K562 (cell line): Measurements from ENCODE around the gene XRN2. TPM values are rescaled to one million over a fixed set of nuclear protein-coding genes. Genes with fewer than 3 reads are reported as not detected.

Source experiments
- ATAC-seq: fragments of 200-7000 bp; cut with Tn5 transposase; 3 replicates; pipeline ENCODE4 v1.9.1; 2020; ENCODE audit warnings: moderate library complexity
- BruUV-seq: library from RNA; stranded (reverse); fragments of 400-500 nt; replicated peaks from 2 replicates; lab custom pipeline; 2021; lab: Mats Ljungman, UMichigan
- CTCF ChIA-PET: fragments of 300-600 bp; formaldehyde crosslinking; extraction: SDS; loops from one replicate; lab custom pipeline; 2021; ENCODE audit warnings: low intra/inter-chr PET ratio; lab: Yijun Ruan, JAX
- POLR2A ChIA-PET: fragments of 300-600, 350-650 bp; sonication (Branson Sonifier 250); formaldehyde crosslinking; extraction: SDS; loops from one replicate; lab custom pipeline; 2021; ENCODE audit warnings: antibody characterized with exemption, inconsistent platforms; lab: Yijun Ruan, JAX
- DNase-seq, 4 experiments: peaks; one replicate each; pipeline versions ENCODE4 v3.0.0 to v3.0.0-alpha.2; 2011 to 2018; ENCODE audit warnings: low spot score in 3 of 4, mixed read lengths in 3 of 4; ENCODE audit errors: extremely low read depth in 1 of 4
- FAIRE-seq: peaks from 2 replicates; lab custom pipeline; 2011; peaks lifted over from hg19 to GRCh38; lab: Jason Lieb, UNC
- H2AFZ ChIP-seq: 2 replicates; pipeline ENCODE4 v1.6.0; 2011; ENCODE audit warnings: low read depth, low read length, control low read depth, inconsistent platforms
- H3K27ac ChIP-seq: fragments of 200-600 bp; 3 replicates; pipeline ENCODE4 v1.8.0; 2011; ENCODE audit warnings: low read depth, mild to moderate bottlenecking, control low read depth, inconsistent platforms, low read length, moderate library complexity, mixed read lengths; ENCODE audit errors: extremely low read depth
- H3K27me3 ChIP-seq, 2 experiments: fragments of 300-600 bp in 1 of 2; 2 replicates in 1 of 2; 3 replicates in 1 of 2; pipeline versions ENCODE4 v1.6.0 to v1.8.0; 2011; ENCODE audit warnings: inconsistent platforms in 2 of 2, low read length in 2 of 2, mild to moderate bottlenecking in 1 of 2, mixed read lengths in 1 of 2, moderate library complexity in 1 of 2; ENCODE audit not compliant: control insufficient read depth in 2 of 2, insufficient read depth in 2 of 2
- H3K36me3 ChIP-seq: fragments of 300-600 bp; 3 replicates; pipeline ENCODE4 v1.8.0; 2011; ENCODE audit warnings: mild to moderate bottlenecking, low read length, inconsistent platforms; ENCODE audit not compliant: control insufficient read depth, insufficient read depth
- H3K4me1 ChIP-seq, 2 experiments: fragments of 200-600 bp in 1 of 2; replicated peaks in 1 of 2; 2 replicates in 1 of 2; 3 replicates in 1 of 2; pipeline versions ENCODE4 v1.5.1 to v1.8.0; 2011; ENCODE audit warnings: inconsistent platforms in 2 of 2, low read length in 2 of 2, mild to moderate bottlenecking in 1 of 2, mixed read lengths in 1 of 2, moderate library complexity in 1 of 2; ENCODE audit not compliant: control insufficient read depth in 2 of 2, insufficient read depth in 2 of 2
- H3K4me2 ChIP-seq: 2 replicates; pipeline ENCODE4 v1.6.1; 2011; ENCODE audit warnings: low read length, control low read depth, inconsistent platforms, mixed read lengths; ENCODE audit not compliant: insufficient read depth
- H3K4me3 ChIP-seq: fragments of 200-600 bp; sonication (generic), shearing (Covaris generic); 2 replicates; pipeline ENCODE4 v1.5.1; 2016; ENCODE audit warnings: control low read depth, inconsistent platforms
- H3K79me2 ChIP-seq: fragments of 200-600 bp; 3 replicates; pipeline ENCODE4 v1.8.0; 2011; ENCODE audit warnings: low read length, inconsistent platforms; ENCODE audit not compliant: control insufficient read depth, insufficient read depth
- H3K9ac ChIP-seq, 2 experiments: 2 replicates each; pipeline versions ENCODE4 v1.6.0 to v1.6.1; 2011; ENCODE audit warnings: low read depth in 2 of 2, low read length in 2 of 2, control low read depth in 1 of 2, inconsistent platforms in 1 of 2, mild to moderate bottlenecking in 1 of 2, mixed read lengths in 1 of 2; ENCODE audit not compliant: insufficient read depth in 1 of 2
- H3K9me1 ChIP-seq: one replicate; pipeline ENCODE4 v1.6.0; 2011; ENCODE audit warnings: inconsistent platforms, mild to moderate bottlenecking, low read length, moderate library complexity; ENCODE audit not compliant: control insufficient read depth, insufficient read depth
- H3K9me3 ChIP-seq: replicated peaks from 2 replicates; pipeline ENCODE4 v1.5.1; 2011; ENCODE audit warnings: low read depth, low read length, inconsistent platforms; ENCODE audit not compliant: control insufficient read depth, insufficient read depth
- H4K20me1 ChIP-seq: replicated peaks from 2 replicates; pipeline ENCODE4 v1.6.1; 2011; ENCODE audit warnings: low read length, inconsistent platforms, mixed read lengths; ENCODE audit not compliant: control insufficient read depth, insufficient read depth
- LCOR ChIP-seq: sonication (generic); formaldehyde crosslinking; IDR thresholded peaks from 2 replicates; pipeline ENCODE4 v1.8.0; 2022; ENCODE audit warnings: mild to moderate bottlenecking, missing genetic modification reagents
- NEUROD1 ChIP-seq: fragments of 150-350 bp; IDR thresholded peaks from 2 replicates; pipeline ENCODE4 v1.6.1; 2014; ENCODE audit warnings: borderline replicate concordance, low read length, low read depth; ENCODE audit not compliant: partially characterized antibody
- RBM22 ChIP-seq: fragments of 200-400 bp; formaldehyde crosslinking; IDR thresholded peaks from 2 replicates; pipeline ENCODE4 v1.6.1; 2018; ENCODE audit warnings: low read length, low read depth; ENCODE audit not compliant: poor library complexity, severe bottlenecking
- ZBTB49 ChIP-seq: sonication (generic); formaldehyde crosslinking; IDR thresholded peaks from 2 replicates; pipeline ENCODE4 v1.8.0; 2022; ENCODE audit warnings: missing genetic modification reagents, mild to moderate bottlenecking, borderline replicate concordance
- ZNF518B ChIP-seq: fragments of 250-450 bp; sonication (Bioruptor Pico); IDR thresholded peaks from 2 replicates; pipeline ENCODE4 v1.5.0; 2021; ENCODE audit warnings: mild to moderate bottlenecking, moderate library complexity
- WGBS: fragments of 100-300 bp; shearing (Covaris generic); methylation state at CpG from one replicate; pipeline ENCODE4 v1.1.6; 2016; ENCODE audit warnings: low coverage, mixed read lengths; ENCODE audit not compliant: insufficient coverage; ENCODE audit errors: missing lambda C conversion rate; 5-methylcytosine and 5-hydroxymethylcytosine counted together
- in situ Hi-C: fragments of 300-500 bp; cut with MboI; formaldehyde crosslinking; loops from 4 replicates; pipeline ENCODE4 v1.15.0; 2018; ENCODE audit warnings: inconsistent platforms, mixed read lengths
- intact Hi-C: fragments of 100-400 bp; cut with micrococcal nuclease; formaldehyde crosslinking; loops from 2 replicates; pipeline ENCODE4 v1.14.2; 2022
- polyA plus RNA-seq, 8 experiments: library from polyadenylated mRNA; depleted of rRNA in 4 of 8; stranded (reverse) in 5 of 8; unstranded in 3 of 8; fragments of >200 nt; fragmentation: Nextera tagmentation in 2 of 8; fragmentation: Illumina TruSeq in 1 of 8; extraction: Ambion mirVana in 2 of 8; extraction: Trizol in 1 of 8; gene quantifications; 2 replicates each; pipeline versions ENCODE4 v1.2.1 to v1.2.3, GENCODE V29; 2011 to 2014; ENCODE audit warnings: inconsistent platforms in 1 of 8, missing spikeins in 1 of 8
- total RNA-seq, 7 experiments: library from RNA; depleted of rRNA in 6 of 7; stranded (reverse); fragments of >200 nt in 6 of 7; fragmentation: Illumina TruSeq in 2 of 7; extraction: Trizol in 2 of 7; gene quantifications; 2 replicates each; pipeline versions ENCODE4 v1.2.1 to v1.2.3, GENCODE V29; 2011 to 2021; ENCODE audit warnings: low replicate concordance in 1 of 7

The XRN2 gene
- total and polyA plus RNA-seq, 9 of the 15 experiments (the other 6 are each of a cell fraction or from before 2014, with no cell fraction given): 41.8 to 67.3 (median 51.4) TPM

GRCh38 chr20:21339499-21339898 lies 36.4 kb downstream of the XRN2 start:
- Histone ChIP-seq H3K4me1 (no peaks in the 10 kb centered on the region), H3K36me3 (peaks cover 82% of the 10 kb centered on the region), H3K9me3 (no peaks in the 10 kb centered on the region), H3K79me2 (no peaks in the 10 kb centered on the region), H3K9ac (no peak overlapping the region), H3K4me2 (no peak overlapping the region), H3K27ac (no peak overlapping the region), H3K9me1 (no peaks in the 10 kb centered on the region), H3K27me3 (no peaks in the 10 kb centered on the region), H2AFZ (no peak overlapping the region), H3K4me3 (no peak overlapping the region), H4K20me1 (no peaks in the 10 kb centered on the region)
- intact Hi-C loops: no loop called here
- no TSS peak for BruUV-seq
- no peak for TF ChIP-seq NEUROD1
- no peak for TF ChIP-seq ZNF518B (CRISPR knock-in tag)
- TF ChIP-seq RBM22: no peak
- no peak for TF ChIP-seq ZBTB49 (CRISPR knock-in tag)
- TF ChIP-seq LCOR: no peak
- POLR2A ChIA-PET: no interaction called here
- CTCF ChIA-PET: no interaction called here
- DNase-seq (no peak), ATAC-seq (no peak), FAIRE-seq (no peak)
- WGBS: 79% methylated on average over 2 of the region's 3 CpGs
- in situ Hi-C loops: no loop called here
